SK-N-SH (cell line): ENCODE results near the gene DEGS2. TPM values are rescaled to one million over a fixed set of nuclear protein-coding genes. Genes with fewer than 3 reads are reported as not detected.
A peak's percentile ranks its signal among the peaks of the same experiment; 100 is the strongest.

Experiments
- CTCF ChIA-PET: fragments of 300-600, 350-600 bp; formaldehyde crosslinking; extraction: SDS; loops from one replicate; lab custom pipeline; 2021; lab: Yijun Ruan, JAX
- POLR2A ChIA-PET: fragments of 350-600 bp; sonication (Branson Sonifier 250); formaldehyde crosslinking; extraction: SDS; loops from one replicate; lab custom pipeline; 2020; ENCODE audit warnings: antibody characterized with exemption, inconsistent platforms; lab: Yijun Ruan, JAX
- DNase-seq: peaks from one replicate; pipeline ENCODE4 v3.0.0; 2012
- H2AFZ ChIP-seq: fragments of 200-600 bp; sonication (generic); 2 replicates; pipeline ENCODE4 v1.8.1; 2016; ENCODE audit warnings: antibody characterized with exemption, mild to moderate bottlenecking, low read depth
- H3F3A ChIP-seq: fragments of 200-600 bp; sonication (generic); replicated peaks from 2 replicates; pipeline ENCODE3; 2016; ENCODE audit warnings: antibody characterized with exemption, mild to moderate bottlenecking; ENCODE audit not compliant: insufficient read depth
- H3K27ac ChIP-seq, 2 experiments: fragments of 200-500 bp in 1 of 2; fragments of 200-600 bp in 1 of 2; sonication (Bioruptor generic) in 1 of 2; sonication (generic), shearing (Covaris generic) in 1 of 2; 2 replicates each; pipeline versions ENCODE4 v1.5.1 to v1.6.1; 2014 to 2016; ENCODE audit warnings: low read depth in 2 of 2, inconsistent platforms in 1 of 2, low read length in 1 of 2, mild to moderate bottlenecking in 1 of 2, mixed read lengths in 1 of 2
- H3K27me3 ChIP-seq: fragments of 200-600 bp; sonication (generic), shearing (Covaris generic); 2 replicates; pipeline ENCODE4 v1.6.1; 2016; ENCODE audit warnings: mixed run types; ENCODE audit not compliant: insufficient read depth
- H3K36me3 ChIP-seq, 2 experiments: fragments of 200-500 bp in 1 of 2; fragments of 200-600 bp in 1 of 2; sonication (Bioruptor generic) in 1 of 2; sonication (generic) in 1 of 2; replicated peaks in 1 of 2; 2 replicates each; pipeline versions ENCODE3 to v1.5.1; 2014 to 2016; ENCODE audit warnings: low read length in 1 of 2, mild to moderate bottlenecking in 1 of 2; ENCODE audit not compliant: insufficient read depth in 2 of 2, control insufficient read depth in 1 of 2
- H3K4me1 ChIP-seq, 2 experiments: fragments of 200-500 bp in 1 of 2; fragments of 200-600 bp in 1 of 2; sonication (Bioruptor generic) in 1 of 2; sonication (generic), shearing (Covaris generic) in 1 of 2; 2 replicates each; pipeline versions ENCODE4 v1.5.1 to v1.6.1; 2014 to 2016; ENCODE audit warnings: low read depth in 1 of 2, low read length in 1 of 2, mixed run types in 1 of 2; ENCODE audit not compliant: insufficient read depth in 2 of 2, control insufficient read depth in 1 of 2
- H3K4me2 ChIP-seq: fragments of 200-600 bp; sonication (generic), shearing (Covaris generic); 2 replicates; pipeline ENCODE4 v1.6.1; 2017; ENCODE audit warnings: mixed run types
- H3K4me3 ChIP-seq, 2 experiments: fragments of 200-500 bp in 1 of 2; fragments of 200-600 bp in 1 of 2; sonication (Bioruptor generic) in 1 of 2; sonication (generic), shearing (Covaris generic) in 1 of 2; 2 replicates each; pipeline versions ENCODE4 v1.5.1 to v1.8.1; 2014 to 2016; ENCODE audit warnings: low read depth in 2 of 2, inconsistent platforms in 1 of 2, low read length in 1 of 2, mild to moderate bottlenecking in 1 of 2, mixed read lengths in 1 of 2, moderate library complexity in 1 of 2
- H3K79me2 ChIP-seq: fragments of 200-600 bp; sonication (generic); 2 replicates; pipeline ENCODE4 v1.8.1; 2017; ENCODE audit warnings: mild to moderate bottlenecking; ENCODE audit not compliant: insufficient read depth
- H3K9ac ChIP-seq: fragments of 200-600 bp; sonication (generic); 2 replicates; pipeline ENCODE4 v1.6.1; 2017; ENCODE audit warnings: mixed run types
- H3K9me2 ChIP-seq: fragments of 200-600 bp; sonication (generic); 2 replicates; pipeline ENCODE4 v1.6.1; 2017; ENCODE audit warnings: mixed run types
- H3K9me3 ChIP-seq: fragments of 200-600 bp; sonication (generic); 2 replicates; pipeline ENCODE4 v1.6.1; 2017; ENCODE audit warnings: mixed run types, mild to moderate bottlenecking, moderate library complexity
- H4K20me1 ChIP-seq: fragments of 200-600 bp; sonication (generic); 2 replicates; pipeline ENCODE4 v1.6.1; 2017; ENCODE audit warnings: mild to moderate bottlenecking, mixed run types; ENCODE audit not compliant: insufficient read depth
- CHD2 ChIP-seq: fragments of 150-350 bp; IDR thresholded peaks from 2 replicates; pipeline ENCODE4 v1.6.1; 2018; ENCODE audit warnings: low read length; ENCODE audit not compliant: partially characterized antibody
- EZH2phosphoT487 ChIP-seq: fragments of 200-600 bp; sonication (generic); IDR thresholded peaks from 2 replicates; pipeline ENCODE4 v1.6.1; 2017; ENCODE audit warnings: low read depth, mixed run types, mild to moderate bottlenecking, antibody characterized with exemption, moderate library complexity, borderline replicate concordance
- FOSL2 ChIP-seq: IDR thresholded peaks from 2 replicates; pipeline ENCODE4 v1.4.0; 2012; ENCODE audit warnings: low read depth, mild to moderate bottlenecking, moderate library complexity, borderline replicate concordance
- FOXM1 ChIP-seq: IDR thresholded peaks from 2 replicates; pipeline ENCODE4 v1.4.0; 2012; ENCODE audit warnings: low read depth, mild to moderate bottlenecking
- MEF2A ChIP-seq: IDR thresholded peaks from 2 replicates; pipeline ENCODE4 v1.4.0; 2012; ENCODE audit warnings: low read depth, borderline replicate concordance
- POLR2AphosphoS5 ChIP-seq: IDR thresholded peaks from 2 replicates; pipeline ENCODE4 v1.6.1; 2012; ENCODE audit warnings: low read depth, low read length
- RAD21 ChIP-seq: IDR thresholded peaks from 2 replicates; pipeline ENCODE4 v1.6.1; 2012; ENCODE audit warnings: mild to moderate bottlenecking, low read length
- SMC3 ChIP-seq: IDR thresholded peaks from 2 replicates; pipeline ENCODE4 v1.6.1; 2012; ENCODE audit warnings: low read depth, low read length, improper control_type of control experiment
- TCF12 ChIP-seq: IDR thresholded peaks from 2 replicates; pipeline ENCODE4 v1.4.0; 2012
- TEAD4 ChIP-seq: IDR thresholded peaks from 2 replicates; pipeline ENCODE4 v1.4.0; 2012; ENCODE audit warnings: mild to moderate bottlenecking, borderline replicate concordance; ENCODE audit not compliant: insufficient read depth
- YY1 ChIP-seq: IDR thresholded peaks from 2 replicates; pipeline ENCODE4 v1.4.0; 2012; ENCODE audit warnings: low read depth, mild to moderate bottlenecking
- WGBS: methylation state at CpG from one replicate; pipeline ENCODE4 v1.1.6; 2017; ENCODE audit warnings: low lambda C conversion rate; 5-methylcytosine and 5-hydroxymethylcytosine counted together
- polyA plus RNA-seq, 3 experiments: library from polyadenylated mRNA; depleted of rRNA; stranded (reverse); fragments of >200 nt; gene quantifications; 2 replicates each; pipeline ENCODE4 v1.2.3, GENCODE V29; 2012
- TF ChIP-seq, protein P1 (sequence below): IDR thresholded peaks from 2 replicates; pipeline ENCODE4; 2012
- TF ChIP-seq, protein P2 (sequence below): IDR thresholded peaks from 2 replicates; pipeline ENCODE4 v1.4.0; 2012; ENCODE audit warnings: low read depth, borderline replicate concordance
- TF ChIP-seq, protein P3 (sequence below): fragments of 150-350 bp; IDR thresholded peaks from 2 replicates; pipeline ENCODE4 v1.6.1; 2016; ENCODE audit warnings: mild to moderate bottlenecking, low read depth, low read length
- TF ChIP-seq, protein P4 (sequence below): IDR thresholded peaks from 2 replicates; pipeline ENCODE4 v1.6.1; 2012; ENCODE audit warnings: mild to moderate bottlenecking, low read depth, low read length, moderate library complexity
- TF ChIP-seq, protein P5 (sequence below): fragments of 200-600 bp; sonication (generic); IDR thresholded peaks from 2 replicates; pipeline ENCODE4 v1.6.1; 2017; ENCODE audit warnings: antibody characterized with exemption, mild to moderate bottlenecking, moderate library complexity
- TF ChIP-seq, protein P6 (sequence below): IDR thresholded peaks from 2 replicates; pipeline ENCODE4 v1.4.0; 2012; ENCODE audit warnings: low read depth

The DEGS2 gene
- polyA plus RNA-seq, 1 of the 3 experiments (the other 2 are of a cell fraction), result 0.02 TPM

DNA sequence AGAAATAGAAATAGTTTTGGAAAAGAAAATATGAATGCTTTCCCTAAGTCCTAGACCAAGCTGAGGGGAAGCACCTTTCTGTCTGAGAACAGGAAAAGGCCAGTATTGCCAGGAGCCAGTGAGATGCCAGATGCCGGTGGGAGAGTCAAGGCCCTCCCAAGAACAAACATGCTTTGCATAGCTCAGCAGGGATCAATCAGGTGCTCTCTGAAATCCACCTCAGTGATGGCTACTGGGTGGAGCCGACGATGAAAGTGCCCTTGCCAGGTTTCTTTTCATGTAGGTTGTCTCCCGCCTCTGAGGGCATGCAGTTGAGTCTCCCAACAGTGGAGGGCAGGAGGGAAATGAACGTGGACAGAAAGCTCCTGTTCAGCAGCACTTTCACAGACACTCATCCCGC is 28.3 kb downstream of the DEGS2 start:
- no peak overlapping the region for H3K9ac ChIP-seq
- no peaks in the 10 kb centered on the region for H3F3A ChIP-seq
- no peaks in the 10 kb centered on the region for H3K9me2 ChIP-seq
- H3K4me1 ChIP-seq, result peaks cover 9 to 75% of the 10 kb centered on the region in 2 experiments; a peak in 3 of 4 replicates
- no peaks in the 10 kb centered on the region for H3K79me2 ChIP-seq
- 92% methylated on average over 6 of the region's 6 CpGs for WGBS
- H4K20me1 ChIP-seq, result no peaks in the 10 kb centered on the region
- H2AFZ ChIP-seq, result no peak overlapping the region
- H3K36me3 ChIP-seq, result peaks cover 3 to 14% of the 10 kb centered on the region in 2 experiments
- CTCF ChIA-PET, result interaction anchor here (0.8 to 10.5 kb wide), 5 partner anchors 9 to 149 kb away, joined by 3 to 70 read pairs (median 14); no protein-coding TSS in a partner anchor
- H3K4me2 ChIP-seq, result no peak overlapping the region
- H3K4me3 ChIP-seq, result no peak overlapping the region
- no peak for DNase-seq
- H3K9me3 ChIP-seq, result no peaks in the 10 kb centered on the region
- H3K27ac ChIP-seq, result peak overlapping the region in 1 of 2 experiments; percentile 74; a peak in 1 of 4 replicates
- POLR2A ChIA-PET, result interaction anchor here (1.5 kb wide), 1 partner anchor 11 kb away, joined by 5 read pairs; no protein-coding TSS in a partner anchor
- TF ChIP-seq FOSL2, result no peak
- TF ChIP-seq TCF12, result no peak
- TF ChIP-seq YY1, result no peak
- TF ChIP-seq MEF2A, result no peak
- TF ChIP-seq FOXM1, result no peak
- TF ChIP-seq, protein P1, sequence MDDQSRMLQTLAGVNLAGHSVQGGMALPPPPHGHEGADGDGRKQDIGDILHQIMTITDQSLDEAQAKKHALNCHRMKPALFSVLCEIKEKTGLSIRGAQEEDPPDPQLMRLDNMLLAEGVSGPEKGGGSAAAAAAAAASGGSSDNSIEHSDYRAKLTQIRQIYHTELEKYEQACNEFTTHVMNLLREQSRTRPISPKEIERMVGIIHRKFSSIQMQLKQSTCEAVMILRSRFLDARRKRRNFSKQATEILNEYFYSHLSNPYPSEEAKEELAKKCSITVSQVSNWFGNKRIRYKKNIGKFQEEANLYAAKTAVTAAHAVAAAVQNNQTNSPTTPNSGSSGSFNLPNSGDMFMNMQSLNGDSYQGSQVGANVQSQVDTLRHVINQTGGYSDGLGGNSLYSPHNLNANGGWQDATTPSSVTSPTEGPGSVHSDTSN, result no peak
- TF ChIP-seq TEAD4, result no peak
- TF ChIP-seq, protein P2, sequence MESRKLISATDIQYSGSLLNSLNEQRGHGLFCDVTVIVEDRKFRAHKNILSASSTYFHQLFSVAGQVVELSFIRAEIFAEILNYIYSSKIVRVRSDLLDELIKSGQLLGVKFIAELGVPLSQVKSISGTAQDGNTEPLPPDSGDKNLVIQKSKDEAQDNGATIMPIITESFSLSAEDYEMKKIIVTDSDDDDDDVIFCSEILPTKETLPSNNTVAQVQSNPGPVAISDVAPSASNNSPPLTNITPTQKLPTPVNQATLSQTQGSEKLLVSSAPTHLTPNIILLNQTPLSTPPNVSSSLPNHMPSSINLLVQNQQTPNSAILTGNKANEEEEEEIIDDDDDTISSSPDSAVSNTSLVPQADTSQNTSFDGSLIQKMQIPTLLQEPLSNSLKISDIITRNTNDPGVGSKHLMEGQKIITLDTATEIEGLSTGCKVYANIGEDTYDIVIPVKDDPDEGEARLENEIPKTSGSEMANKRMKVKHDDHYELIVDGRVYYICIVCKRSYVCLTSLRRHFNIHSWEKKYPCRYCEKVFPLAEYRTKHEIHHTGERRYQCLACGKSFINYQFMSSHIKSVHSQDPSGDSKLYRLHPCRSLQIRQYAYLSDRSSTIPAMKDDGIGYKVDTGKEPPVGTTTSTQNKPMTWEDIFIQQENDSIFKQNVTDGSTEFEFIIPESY, result no peak
- no peak for TF ChIP-seq RAD21
- TF ChIP-seq SMC3, result no peak
- TF ChIP-seq, protein P3, sequence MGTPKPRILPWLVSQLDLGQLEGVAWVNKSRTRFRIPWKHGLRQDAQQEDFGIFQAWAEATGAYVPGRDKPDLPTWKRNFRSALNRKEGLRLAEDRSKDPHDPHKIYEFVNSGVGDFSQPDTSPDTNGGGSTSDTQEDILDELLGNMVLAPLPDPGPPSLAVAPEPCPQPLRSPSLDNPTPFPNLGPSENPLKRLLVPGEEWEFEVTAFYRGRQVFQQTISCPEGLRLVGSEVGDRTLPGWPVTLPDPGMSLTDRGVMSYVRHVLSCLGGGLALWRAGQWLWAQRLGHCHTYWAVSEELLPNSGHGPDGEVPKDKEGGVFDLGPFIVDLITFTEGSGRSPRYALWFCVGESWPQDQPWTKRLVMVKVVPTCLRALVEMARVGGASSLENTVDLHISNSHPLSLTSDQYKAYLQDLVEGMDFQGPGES, result no peak
- no peak for TF ChIP-seq EZH2phosphoT487
- TF ChIP-seq, protein P4, sequence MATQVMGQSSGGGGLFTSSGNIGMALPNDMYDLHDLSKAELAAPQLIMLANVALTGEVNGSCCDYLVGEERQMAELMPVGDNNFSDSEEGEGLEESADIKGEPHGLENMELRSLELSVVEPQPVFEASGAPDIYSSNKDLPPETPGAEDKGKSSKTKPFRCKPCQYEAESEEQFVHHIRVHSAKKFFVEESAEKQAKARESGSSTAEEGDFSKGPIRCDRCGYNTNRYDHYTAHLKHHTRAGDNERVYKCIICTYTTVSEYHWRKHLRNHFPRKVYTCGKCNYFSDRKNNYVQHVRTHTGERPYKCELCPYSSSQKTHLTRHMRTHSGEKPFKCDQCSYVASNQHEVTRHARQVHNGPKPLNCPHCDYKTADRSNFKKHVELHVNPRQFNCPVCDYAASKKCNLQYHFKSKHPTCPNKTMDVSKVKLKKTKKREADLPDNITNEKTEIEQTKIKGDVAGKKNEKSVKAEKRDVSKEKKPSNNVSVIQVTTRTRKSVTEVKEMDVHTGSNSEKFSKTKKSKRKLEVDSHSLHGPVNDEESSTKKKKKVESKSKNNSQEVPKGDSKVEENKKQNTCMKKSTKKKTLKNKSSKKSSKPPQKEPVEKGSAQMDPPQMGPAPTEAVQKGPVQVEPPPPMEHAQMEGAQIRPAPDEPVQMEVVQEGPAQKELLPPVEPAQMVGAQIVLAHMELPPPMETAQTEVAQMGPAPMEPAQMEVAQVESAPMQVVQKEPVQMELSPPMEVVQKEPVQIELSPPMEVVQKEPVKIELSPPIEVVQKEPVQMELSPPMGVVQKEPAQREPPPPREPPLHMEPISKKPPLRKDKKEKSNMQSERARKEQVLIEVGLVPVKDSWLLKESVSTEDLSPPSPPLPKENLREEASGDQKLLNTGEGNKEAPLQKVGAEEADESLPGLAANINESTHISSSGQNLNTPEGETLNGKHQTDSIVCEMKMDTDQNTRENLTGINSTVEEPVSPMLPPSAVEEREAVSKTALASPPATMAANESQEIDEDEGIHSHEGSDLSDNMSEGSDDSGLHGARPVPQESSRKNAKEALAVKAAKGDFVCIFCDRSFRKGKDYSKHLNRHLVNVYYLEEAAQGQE, result no peak
- no peak for TF ChIP-seq CHD2
- TF ChIP-seq, protein P5, sequence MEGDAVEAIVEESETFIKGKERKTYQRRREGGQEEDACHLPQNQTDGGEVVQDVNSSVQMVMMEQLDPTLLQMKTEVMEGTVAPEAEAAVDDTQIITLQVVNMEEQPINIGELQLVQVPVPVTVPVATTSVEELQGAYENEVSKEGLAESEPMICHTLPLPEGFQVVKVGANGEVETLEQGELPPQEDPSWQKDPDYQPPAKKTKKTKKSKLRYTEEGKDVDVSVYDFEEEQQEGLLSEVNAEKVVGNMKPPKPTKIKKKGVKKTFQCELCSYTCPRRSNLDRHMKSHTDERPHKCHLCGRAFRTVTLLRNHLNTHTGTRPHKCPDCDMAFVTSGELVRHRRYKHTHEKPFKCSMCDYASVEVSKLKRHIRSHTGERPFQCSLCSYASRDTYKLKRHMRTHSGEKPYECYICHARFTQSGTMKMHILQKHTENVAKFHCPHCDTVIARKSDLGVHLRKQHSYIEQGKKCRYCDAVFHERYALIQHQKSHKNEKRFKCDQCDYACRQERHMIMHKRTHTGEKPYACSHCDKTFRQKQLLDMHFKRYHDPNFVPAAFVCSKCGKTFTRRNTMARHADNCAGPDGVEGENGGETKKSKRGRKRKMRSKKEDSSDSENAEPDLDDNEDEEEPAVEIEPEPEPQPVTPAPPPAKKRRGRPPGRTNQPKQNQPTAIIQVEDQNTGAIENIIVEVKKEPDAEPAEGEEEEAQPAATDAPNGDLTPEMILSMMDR, result no peak
- no peak for TF ChIP-seq POLR2AphosphoS5
- TF ChIP-seq, protein P6, sequence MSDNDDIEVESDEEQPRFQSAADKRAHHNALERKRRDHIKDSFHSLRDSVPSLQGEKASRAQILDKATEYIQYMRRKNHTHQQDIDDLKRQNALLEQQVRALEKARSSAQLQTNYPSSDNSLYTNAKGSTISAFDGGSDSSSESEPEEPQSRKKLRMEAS, result no peak
- H3K27me3 ChIP-seq, result no peaks in the 10 kb centered on the region
